Cardiac muscle cell (in vitro differentiated cells and primary cell): ENCODE results near the gene CTIF. TPM values are rescaled to one million over a fixed set of nuclear protein-coding genes. Genes with fewer than 3 reads are reported as not detected.

Experiments
- DNase-seq, 2 donors: peaks; one replicate each; pipeline versions ENCODE4 v3.0.0 to v3.0.0-alpha.2; 2010 to 2017; ENCODE audit warnings: low read depth in 1 of 2, low spot score in 1 of 2
- H3K27ac ChIP-seq: fragments of 200-600 bp; sonication (generic); 2 replicates; pipeline ENCODE4 v1.5.1; 2016
- H3K27me3 ChIP-seq: fragments of 200-600 bp; sonication (generic); 2 replicates; pipeline ENCODE4 v1.6.0; 2016; ENCODE audit warnings: control low read depth
- H3K36me3 ChIP-seq: fragments of 200-600 bp; sonication (generic); 2 replicates; pipeline ENCODE4 v1.5.1; 2016; ENCODE audit warnings: control low read depth
- H3K4me1 ChIP-seq: fragments of 200-600 bp; sonication (generic); 2 replicates; pipeline ENCODE4 v1.8.1; 2017; ENCODE audit warnings: low read depth, mild to moderate bottlenecking, mixed run types
- H3K4me3 ChIP-seq: fragments of 200-600 bp; sonication (generic); 2 replicates; pipeline ENCODE4 v1.5.1; 2016; ENCODE audit warnings: mild to moderate bottlenecking
- H3K9me3 ChIP-seq: fragments of 200-600 bp; sonication (generic); 2 replicates; pipeline ENCODE4 v1.5.1; 2017; ENCODE audit warnings: low read depth, mild to moderate bottlenecking, control low read depth
- polyA plus RNA-seq: library from polyadenylated mRNA; unstranded; fragments of >200 nt; fragmentation: Nextera tagmentation; extraction: Ambion mirVana; gene quantifications from 2 replicates; pipeline ENCODE4 v1.2.1, GENCODE V29; 2016
- total RNA-seq: library from RNA; depleted of rRNA; stranded (reverse); fragments of >200 nt; gene quantifications from 2 replicates; pipeline ENCODE4 v1.2.3, GENCODE V29; 2016
- TF ChIP-seq, protein P1 (sequence below): IDR thresholded peaks from 2 replicates; pipeline ENCODE4 v1.5.1; 2012; ENCODE audit warnings: low read depth, mild to moderate bottlenecking, low read length

The CTIF gene
- total and polyA plus RNA-seq, 2 experiments from 2014 or later, result 16.5 to 22.0 TPM

- no peaks in the 10 kb centered on the region for H3K4me1 ChIP-seq
- H3K27me3 ChIP-seq, result no peaks in the 10 kb centered on the region
- no peak overlapping the region for H3K27ac ChIP-seq
- H3K9me3 ChIP-seq, result no peaks in the 10 kb centered on the region
- no peaks in the 10 kb centered on the region for H3K36me3 ChIP-seq
- no peak for DNase-seq
- TF ChIP-seq, protein P1, sequence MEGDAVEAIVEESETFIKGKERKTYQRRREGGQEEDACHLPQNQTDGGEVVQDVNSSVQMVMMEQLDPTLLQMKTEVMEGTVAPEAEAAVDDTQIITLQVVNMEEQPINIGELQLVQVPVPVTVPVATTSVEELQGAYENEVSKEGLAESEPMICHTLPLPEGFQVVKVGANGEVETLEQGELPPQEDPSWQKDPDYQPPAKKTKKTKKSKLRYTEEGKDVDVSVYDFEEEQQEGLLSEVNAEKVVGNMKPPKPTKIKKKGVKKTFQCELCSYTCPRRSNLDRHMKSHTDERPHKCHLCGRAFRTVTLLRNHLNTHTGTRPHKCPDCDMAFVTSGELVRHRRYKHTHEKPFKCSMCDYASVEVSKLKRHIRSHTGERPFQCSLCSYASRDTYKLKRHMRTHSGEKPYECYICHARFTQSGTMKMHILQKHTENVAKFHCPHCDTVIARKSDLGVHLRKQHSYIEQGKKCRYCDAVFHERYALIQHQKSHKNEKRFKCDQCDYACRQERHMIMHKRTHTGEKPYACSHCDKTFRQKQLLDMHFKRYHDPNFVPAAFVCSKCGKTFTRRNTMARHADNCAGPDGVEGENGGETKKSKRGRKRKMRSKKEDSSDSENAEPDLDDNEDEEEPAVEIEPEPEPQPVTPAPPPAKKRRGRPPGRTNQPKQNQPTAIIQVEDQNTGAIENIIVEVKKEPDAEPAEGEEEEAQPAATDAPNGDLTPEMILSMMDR, result no peak
- H3K4me3 ChIP-seq, result no peak overlapping the region
Observed at GRCh38 chr18:48655508-48655907, 116.7 kb downstream of the CTIF start.

GRCh38 chr18:48656176-48656575 is 117.3 kb downstream of the CTIF start:
- Histone ChIP-seq H3K27me3 (no peaks in the 10 kb centered on the region), H3K4me3 (no peak overlapping the region), H3K27ac (no peak overlapping the region), H3K9me3 (no peaks in the 10 kb centered on the region), H3K4me1 (no peaks in the 10 kb centered on the region), H3K36me3 (no peaks in the 10 kb centered on the region)
- TF ChIP-seq, protein P1, result no peak
- no peak for DNase-seq

DNA sequence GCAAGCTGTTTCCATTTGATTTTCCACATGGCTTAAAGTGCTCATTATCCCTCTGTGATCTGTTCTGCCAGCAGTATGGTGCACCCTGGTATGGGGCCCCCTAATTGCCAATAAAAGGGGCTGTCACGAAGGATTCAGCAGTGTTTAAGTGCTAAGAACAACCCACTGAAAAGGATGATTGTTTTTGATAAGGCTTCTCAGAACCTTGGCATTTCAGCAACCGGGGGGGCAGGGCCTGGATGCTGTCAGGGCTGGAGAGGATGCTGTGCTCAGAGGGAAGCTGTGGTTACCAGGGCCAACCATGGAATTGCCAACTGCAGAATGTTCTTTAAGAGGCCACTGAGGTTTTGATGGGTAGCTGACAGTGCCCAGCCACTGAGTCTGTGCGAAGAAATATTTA is 117.8 kb downstream of the CTIF start:
- Histone ChIP-seq H3K27ac (no peak overlapping the region), H3K4me3 (no peak overlapping the region), H3K27me3 (no peaks in the 10 kb centered on the region), H3K9me3 (no peaks in the 10 kb centered on the region), H3K4me1 (no peaks in the 10 kb centered on the region), H3K36me3 (no peaks in the 10 kb centered on the region)
- TF ChIP-seq, protein P1, result no peak
- DNase-seq, result no peak

DNA sequence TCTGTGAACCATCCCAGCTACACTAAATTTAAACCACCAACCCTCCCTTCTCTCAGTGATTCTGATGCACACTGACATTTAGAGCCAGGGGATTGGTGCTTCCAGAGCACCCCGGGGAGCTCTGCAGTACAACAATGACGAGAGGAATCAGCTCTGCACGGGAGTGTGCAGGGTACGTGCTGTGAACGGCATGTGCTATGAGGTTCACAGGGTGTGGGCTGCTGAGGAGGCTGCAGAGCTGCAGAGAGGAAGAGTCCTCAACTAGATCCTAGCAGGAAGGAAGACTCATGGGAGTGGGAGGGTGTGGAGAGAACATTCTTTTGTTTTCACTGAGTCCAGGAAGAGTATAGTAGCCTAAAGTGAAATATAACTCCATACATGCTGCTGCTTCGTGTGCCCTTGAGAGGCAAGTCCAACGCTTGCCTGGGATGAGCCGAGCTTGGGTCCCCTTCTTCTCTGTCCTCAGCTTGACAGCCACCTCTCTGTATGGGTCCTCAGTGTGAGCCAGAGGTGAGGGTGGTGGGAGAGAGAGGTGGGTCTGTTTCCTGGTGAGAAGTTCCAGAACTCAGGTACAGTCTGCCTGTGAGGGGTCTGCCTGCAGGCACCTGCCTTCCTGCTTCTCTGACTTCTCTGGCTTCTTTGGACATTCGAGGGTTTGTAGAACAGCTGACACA is 118.8 kb downstream of the CTIF start:
- no peak overlapping the region for H3K27ac ChIP-seq
- no peaks in the 10 kb centered on the region for H3K36me3 ChIP-seq
- H3K4me3 ChIP-seq, result no peak overlapping the region
- H3K4me1 ChIP-seq, result peaks cover 10% of the 10 kb centered on the region
- DNase-seq, result no peak
- no peaks in the 10 kb centered on the region for H3K9me3 ChIP-seq
- no peaks in the 10 kb centered on the region for H3K27me3 ChIP-seq
- TF ChIP-seq, protein P1, result no peak

DNA sequence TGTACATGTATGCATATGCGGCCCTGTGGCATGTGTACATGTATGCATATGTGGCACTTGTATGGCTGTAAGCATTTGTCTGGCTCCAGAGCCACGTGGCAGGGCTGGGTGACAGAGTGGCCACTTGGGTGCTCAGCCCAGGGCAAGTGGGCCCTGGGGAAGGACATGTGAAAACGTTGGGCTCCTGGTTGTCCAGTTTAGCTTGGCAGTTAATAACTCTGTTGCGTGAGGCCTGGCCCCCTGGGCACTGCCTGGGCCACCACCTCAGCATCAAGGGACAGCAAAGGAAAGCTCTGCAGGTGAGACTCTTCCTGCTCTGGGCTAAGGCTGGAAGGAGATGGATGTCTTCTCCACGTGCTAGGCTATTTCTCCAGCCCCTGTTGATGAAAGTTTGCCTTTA is 119.9 kb downstream of the CTIF start:
- H3K27ac ChIP-seq, result no peak overlapping the region
- no peaks in the 10 kb centered on the region for H3K9me3 ChIP-seq
- H3K27me3 ChIP-seq, result no peaks in the 10 kb centered on the region
- TF ChIP-seq, protein P1, result no peak
- H3K4me3 ChIP-seq, result no peak overlapping the region
- DNase-seq, result no peak
- no peaks in the 10 kb centered on the region for H3K36me3 ChIP-seq
- H3K4me1 ChIP-seq, result peaks cover 12% of the 10 kb centered on the region
